Mammary epithelial cell (primary cell): ENCODE data around the gene KCND2.

Source experiments
- CTCF ChIP-seq, 2 donors: IDR thresholded peaks in 1 of 2; conservative IDR thresholded peaks in 1 of 2; 2 replicates each; pipeline ENCODE4 v1.5.1; 2011 to 2012; ENCODE audit warnings: inconsistent platforms in 2 of 2, low read length in 2 of 2, mild to moderate bottlenecking in 2 of 2, control low read depth in 1 of 2, low read depth in 1 of 2; ENCODE audit not compliant: insufficient read depth in 1 of 2; ENCODE audit errors: extremely low read depth in 1 of 2
- EZH2 ChIP-seq: IDR thresholded peaks from 2 replicates; pipeline ENCODE4 v1.6.1; 2012; ENCODE audit warnings: low read length, inconsistent platforms, borderline replicate concordance

DNA sequence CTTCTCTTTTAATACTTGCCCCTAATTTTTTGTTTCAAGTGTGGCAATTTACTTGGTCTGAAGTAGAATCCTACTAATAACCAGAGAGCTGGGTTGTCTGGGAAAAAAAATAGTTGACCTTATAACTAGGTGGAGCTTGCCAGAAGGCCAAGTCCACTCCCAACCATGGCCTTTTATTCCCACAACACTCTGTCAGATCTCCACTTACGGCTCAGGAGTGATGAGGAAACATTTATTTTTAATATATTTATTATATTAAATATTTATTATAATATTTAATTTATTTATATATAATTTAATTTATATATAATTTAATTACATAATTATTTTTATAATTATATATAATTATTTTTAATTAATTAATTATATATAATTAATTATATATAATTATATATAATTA lies 526.2 kb downstream of the KCND2 start:
- TF ChIP-seq CTCF (conservative IDR thresholded peaks at IDR 0.05 in 1 of 2, IDR thresholded peaks at IDR 0.05 in 1 of 2; ENCODE audit: extremely low read depth in 1 of 2, insufficient read depth in 1 of 2, low read depth in 1 of 2, low read length in 2 of 2) (no peak), EZH2 (no peak)
